Vagina (tissue), 2 donors: ENCODE measurements around the gene B4GAT1. TPM values are rescaled to one million over a fixed set of nuclear protein-coding genes. Genes with fewer than 3 reads are reported as not detected.

Experiments
- DNase-seq, 2 donors: peaks; one replicate each; pipeline ENCODE4 v3.0.0-alpha.2; 2017; ENCODE audit errors: extremely low spot score in 2 of 2
- H3K27ac ChIP-seq: fragments of 200-600 bp; sonication (generic); one replicate; pipeline ENCODE4 v1.5.1; 2019
- H3K27me3 ChIP-seq: fragments of 200-600 bp; sonication (generic); one replicate; pipeline ENCODE4 v1.5.1; 2019
- H3K36me3 ChIP-seq, 2 donors: fragments of 200-600 bp; sonication (generic); one replicate each; pipeline ENCODE4 v1.5.1; 2017 to 2019
- H3K4me1 ChIP-seq: fragments of 200-600 bp; sonication (generic); one replicate; pipeline ENCODE4 v1.5.1; 2019
- H3K4me3 ChIP-seq, 2 donors: fragments of 200-600 bp; sonication (generic); 1 replicate in 1 of 2; 2 replicates in 1 of 2; pipeline ENCODE4 v1.5.1; 2016 to 2019
- H3K9me3 ChIP-seq: fragments of 200-600 bp; sonication (generic); one replicate; pipeline ENCODE4 v1.5.1; 2019
- POLR2A ChIP-seq, 2 donors: fragments of 450-650 bp; IDR thresholded peaks; one replicate each; pipeline ENCODE4 v1.6.1; 2017; ENCODE audit warnings: antibody characterized with exemption in 2 of 2, mild to moderate bottlenecking in 2 of 2, moderate library complexity in 2 of 2
- POLR2AphosphoS5 ChIP-seq, 2 donors: sonication (generic); formaldehyde crosslinking; IDR thresholded peaks; one replicate each; pipeline ENCODE4 v1.9.0; 2017; ENCODE audit warnings: antibody characterized with exemption in 2 of 2, mild to moderate bottlenecking in 2 of 2, low read depth in 1 of 2; ENCODE audit not compliant: insufficient read depth in 1 of 2
- intact Hi-C: fragments of 100-400 bp; cut with DNase I; formaldehyde crosslinking; loops from one replicate; pipeline ENCODE4 v1.15.1; 2023
- total RNA-seq: library from RNA; depleted of rRNA; stranded (reverse); fragments of >200 nt; gene quantifications from one replicate; pipeline ENCODE4 v1.2.3, GENCODE V29; 2016
- TF ChIP-seq, protein P1 (sequence below), 3 experiments: fragments of 450-650 bp in 2 of 3; fragments of 200-600 bp in 1 of 3; sonication (generic) in 1 of 3; IDR thresholded peaks; one replicate each; pipeline ENCODE4 v1.5.1; 2017 to 2019; ENCODE audit warnings: antibody characterized with exemption in 3 of 3, mild to moderate bottlenecking in 2 of 3, moderate library complexity in 2 of 3

The B4GAT1 gene
- 25.0 TPM for total RNA-seq

DNA sequence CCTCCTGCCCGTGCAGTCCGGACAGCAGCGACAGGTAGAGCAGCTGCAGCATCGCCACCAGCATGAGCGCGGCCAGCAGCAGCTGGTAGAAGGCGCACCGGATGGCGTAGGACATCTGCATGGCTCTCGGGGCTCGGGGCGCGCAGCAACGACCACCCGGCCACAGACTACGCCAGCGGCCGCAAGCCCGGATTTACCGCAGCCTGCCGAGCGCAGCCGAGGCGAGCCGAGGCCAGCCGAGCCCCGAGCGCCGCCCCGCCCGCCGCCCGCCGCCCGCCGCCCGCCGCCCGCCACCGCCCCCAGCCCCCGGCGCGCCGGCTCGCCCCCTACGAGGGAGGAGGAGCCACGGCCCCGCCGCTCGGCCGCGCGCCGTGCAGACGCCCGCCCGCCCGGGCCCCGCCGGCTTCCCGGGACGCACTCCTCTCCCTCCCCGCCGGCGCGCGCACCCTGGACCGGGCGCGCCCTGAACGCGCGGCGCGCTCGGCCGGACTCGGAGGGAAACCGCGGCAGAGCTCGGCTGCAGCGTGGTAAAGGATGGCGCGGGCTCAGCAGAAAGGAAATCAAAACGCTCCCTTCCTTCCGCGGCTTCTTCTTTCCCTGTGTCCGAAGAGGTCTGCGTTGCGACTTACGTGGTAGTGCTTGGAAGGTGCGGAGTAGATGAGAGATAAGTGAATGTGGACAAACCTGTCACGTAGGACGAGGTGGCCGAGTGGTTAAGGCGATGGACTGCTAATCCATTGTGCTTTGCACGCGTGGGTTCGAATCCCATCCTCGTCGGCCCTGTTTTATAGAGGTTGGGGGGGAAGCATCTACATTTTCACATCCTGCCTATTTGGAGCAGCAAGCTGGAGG is at the start of gene B4GAT1:
Gene B4GAT1 (minus strand): TSS at position 205 of the 852 bp plus-strand sequence. CDS start 84 bp downstream, at position 121.
- H3K4me1 ChIP-seq, result peaks cover 40% of the 10 kb centered on the region
- peak in 1 of 2 donors; percentile 97 for DNase-seq
- H3K36me3 ChIP-seq, result no peaks in the 10 kb centered on the region
- peak within 1 kb of the TSS; percentile 92 for H3K27ac ChIP-seq
- H3K4me3 ChIP-seq, result peak within 1 kb of the TSS; percentile 71 to 89
- intact Hi-C loops, result no loop called here
- H3K9me3 ChIP-seq, result no peaks in the 10 kb centered on the region
- TF ChIP-seq POLR2AphosphoS5 (IDR thresholded peaks at IDR 0.05; ENCODE audit: insufficient read depth in 1 of 2, low read depth in 1 of 2), result peak; percentile 56 to 77
- no peak for TF ChIP-seq POLR2A (IDR thresholded peaks at IDR 0.05)
- TF ChIP-seq, protein P1, sequence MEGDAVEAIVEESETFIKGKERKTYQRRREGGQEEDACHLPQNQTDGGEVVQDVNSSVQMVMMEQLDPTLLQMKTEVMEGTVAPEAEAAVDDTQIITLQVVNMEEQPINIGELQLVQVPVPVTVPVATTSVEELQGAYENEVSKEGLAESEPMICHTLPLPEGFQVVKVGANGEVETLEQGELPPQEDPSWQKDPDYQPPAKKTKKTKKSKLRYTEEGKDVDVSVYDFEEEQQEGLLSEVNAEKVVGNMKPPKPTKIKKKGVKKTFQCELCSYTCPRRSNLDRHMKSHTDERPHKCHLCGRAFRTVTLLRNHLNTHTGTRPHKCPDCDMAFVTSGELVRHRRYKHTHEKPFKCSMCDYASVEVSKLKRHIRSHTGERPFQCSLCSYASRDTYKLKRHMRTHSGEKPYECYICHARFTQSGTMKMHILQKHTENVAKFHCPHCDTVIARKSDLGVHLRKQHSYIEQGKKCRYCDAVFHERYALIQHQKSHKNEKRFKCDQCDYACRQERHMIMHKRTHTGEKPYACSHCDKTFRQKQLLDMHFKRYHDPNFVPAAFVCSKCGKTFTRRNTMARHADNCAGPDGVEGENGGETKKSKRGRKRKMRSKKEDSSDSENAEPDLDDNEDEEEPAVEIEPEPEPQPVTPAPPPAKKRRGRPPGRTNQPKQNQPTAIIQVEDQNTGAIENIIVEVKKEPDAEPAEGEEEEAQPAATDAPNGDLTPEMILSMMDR (IDR thresholded peaks at IDR 0.05), result no peak
- no peaks in the 10 kb centered on the region for H3K27me3 ChIP-seq

GRCh38 chr11:66393954-66394353 is 46.5 kb upstream of the B4GAT1 start:
- Histone ChIP-seq H3K4me1 (no peaks in the 10 kb centered on the region), H3K27me3 (no peaks in the 10 kb centered on the region), H3K27ac (no peak overlapping the region), H3K36me3 (no peaks in the 10 kb centered on the region), H3K9me3 (no peaks in the 10 kb centered on the region), H3K4me3 (no peak overlapping the region)
- intact Hi-C loops, result no loop called here
- DNase-seq, result no peak
- no peak for TF ChIP-seq POLR2AphosphoS5 (IDR thresholded peaks at IDR 0.05; ENCODE audit: insufficient read depth in 1 of 2, low read depth in 1 of 2)
- TF ChIP-seq, protein P1 (IDR thresholded peaks at IDR 0.05), result no peak
- TF ChIP-seq POLR2A (IDR thresholded peaks at IDR 0.05), result no peak

GRCh38 chr11:66391322-66391721 is 43.9 kb upstream of the B4GAT1 start:
- Histone ChIP-seq H3K27ac (no peak overlapping the region), H3K9me3 (no peaks in the 10 kb centered on the region), H3K4me1 (no peaks in the 10 kb centered on the region), H3K36me3 (no peaks in the 10 kb centered on the region), H3K4me3 (no peak overlapping the region), H3K27me3 (no peaks in the 10 kb centered on the region)
- intact Hi-C loops, result no loop called here
- no peak for DNase-seq
- TF ChIP-seq POLR2A (IDR thresholded peaks at IDR 0.05), result no peak
- TF ChIP-seq, protein P1 (IDR thresholded peaks at IDR 0.05), result no peak

DNA sequence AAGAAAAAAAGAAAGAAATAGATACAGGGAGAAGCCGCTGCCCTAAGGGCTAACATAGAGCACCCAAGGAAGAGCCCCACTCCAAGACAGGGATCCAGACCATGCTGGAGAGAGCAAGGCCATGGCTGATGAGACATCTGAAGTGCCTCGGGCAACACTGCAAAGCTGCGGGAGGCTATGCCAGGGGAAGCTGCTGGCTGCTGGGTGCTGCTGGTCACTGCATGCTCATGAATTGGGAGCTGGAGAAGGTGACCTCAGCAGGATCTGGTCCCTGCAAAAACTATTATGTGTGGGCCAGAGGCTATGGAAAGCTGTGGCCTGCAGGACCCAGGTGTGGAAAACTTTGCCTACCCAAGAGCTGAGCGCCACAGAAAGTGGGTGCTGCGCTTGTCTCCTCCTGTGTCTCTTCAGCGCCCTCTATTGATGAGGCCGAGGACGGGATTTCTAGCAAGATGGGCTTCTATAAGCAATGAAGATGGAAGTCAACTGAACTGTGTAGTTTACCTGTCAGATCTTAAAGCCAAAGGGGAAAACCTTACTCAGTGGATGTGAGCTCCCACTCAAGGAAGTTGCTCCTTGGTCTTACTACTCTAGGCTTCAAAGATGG is 41.5 kb upstream of the B4GAT1 start:
- no peaks in the 10 kb centered on the region for H3K4me1 ChIP-seq
- DNase-seq, result no peak
- no peak overlapping the region for H3K4me3 ChIP-seq
- no peaks in the 10 kb centered on the region for H3K27me3 ChIP-seq
- TF ChIP-seq, protein P1 (IDR thresholded peaks at IDR 0.05), result peak in 2 of 3 experiments; percentile 23 to 54
- TF ChIP-seq POLR2A (IDR thresholded peaks at IDR 0.05), result no peak
- intact Hi-C loops, result loop anchor here (5.0 kb wide), 1 partner anchor 62 kb away; no protein-coding TSS in a partner anchor
- no peaks in the 10 kb centered on the region for H3K36me3 ChIP-seq
- H3K9me3 ChIP-seq, result no peaks in the 10 kb centered on the region
- H3K27ac ChIP-seq, result no peak overlapping the region
